H1 (cell line): Measurements from ENCODE around the gene TMEM255B. TPM values are rescaled to one million over a fixed set of nuclear protein-coding genes. Genes with fewer than 3 reads are reported as not detected.

ENCODE experiments used
- JUN ChIP-seq: IDR thresholded peaks from 2 replicates; pipeline ENCODE4 v1.6.1; 2011; ENCODE audit warnings: low read depth, mild to moderate bottlenecking, improper control_type of control experiment, low read length
- YY1 ChIP-seq: IDR thresholded peaks from 2 replicates; pipeline ENCODE4 v1.6.1; 2011; ENCODE audit warnings: low read depth, mild to moderate bottlenecking, low read length
- polyA plus RNA-seq, 7 experiments: library from polyadenylated mRNA; depleted of rRNA in 3 of 7; stranded (reverse) in 5 of 7; unstranded in 2 of 7; fragments of >200 nt in 5 of 7; fragments of 200-250 nt in 2 of 7; gene quantifications; 1 replicate in 5 of 7; 2 replicates in 1 of 7; 4 replicates in 1 of 7; pipeline versions ENCODE4 v1.2.1 to v1.2.3, GENCODE V29; 2011 to 2013; ENCODE audit warnings: missing spikeins in 2 of 7, mixed read lengths in 2 of 7
- total RNA-seq: library from RNA; stranded (reverse); fragmentation: NEBNext Ultra II Directional; extraction: Animal tissue kit (Norgen Biotek cat#: 25700); gene quantifications from 2 replicates; pipeline ENCODE4 v1.2.1, GENCODE V29; 2021

Gene TMEM255B
- total and polyA plus RNA-seq, 2 of the 8 experiments (the other 6 are each of a cell fraction or from before 2014, with no cell fraction given), result 3.4 to 4.4 TPM

DNA sequence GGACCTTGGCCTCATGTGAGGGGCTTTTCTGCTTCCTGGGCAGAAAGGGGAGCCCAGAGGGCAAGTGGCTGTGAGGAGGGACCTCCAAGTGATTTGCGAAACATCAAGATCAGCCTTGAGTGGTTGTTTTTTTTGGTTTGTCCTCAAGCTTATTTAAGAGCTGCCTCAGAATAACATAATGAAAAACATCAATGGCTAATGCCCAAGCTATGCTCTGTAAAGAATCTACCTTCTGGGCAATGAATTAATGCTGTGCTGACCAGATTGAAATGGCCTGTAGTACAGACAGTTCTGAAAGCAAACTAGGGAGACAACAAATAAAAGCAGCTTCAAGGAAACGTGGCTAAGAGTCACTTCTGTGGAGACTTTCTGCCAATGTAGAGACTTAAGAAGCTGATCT, 8.3 kb downstream of the TMEM255B start (continued):
- TF ChIP-seq JUN (no peak), YY1 (no peak)
